Fibroblast of lung (primary cell): ENCODE measurements around the gene SUSD6.

Source experiments
- CTCF ChIP-seq, 2 donors: IDR thresholded peaks in 1 of 2; conservative IDR thresholded peaks in 1 of 2; 1 replicate in 1 of 2; 2 replicates in 1 of 2; pipeline ENCODE4 v1.5.1; 2011 to 2012; ENCODE audit warnings: low read length in 2 of 2, control low read depth in 1 of 2, inconsistent platforms in 1 of 2, low read depth in 1 of 2, mild to moderate bottlenecking in 1 of 2
- EZH2 ChIP-seq: IDR thresholded peaks from 2 replicates; pipeline ENCODE4 v1.5.1; 2012; ENCODE audit warnings: low read length, control low read depth, mild to moderate bottlenecking; ENCODE audit errors: missing control alignments

DNA sequence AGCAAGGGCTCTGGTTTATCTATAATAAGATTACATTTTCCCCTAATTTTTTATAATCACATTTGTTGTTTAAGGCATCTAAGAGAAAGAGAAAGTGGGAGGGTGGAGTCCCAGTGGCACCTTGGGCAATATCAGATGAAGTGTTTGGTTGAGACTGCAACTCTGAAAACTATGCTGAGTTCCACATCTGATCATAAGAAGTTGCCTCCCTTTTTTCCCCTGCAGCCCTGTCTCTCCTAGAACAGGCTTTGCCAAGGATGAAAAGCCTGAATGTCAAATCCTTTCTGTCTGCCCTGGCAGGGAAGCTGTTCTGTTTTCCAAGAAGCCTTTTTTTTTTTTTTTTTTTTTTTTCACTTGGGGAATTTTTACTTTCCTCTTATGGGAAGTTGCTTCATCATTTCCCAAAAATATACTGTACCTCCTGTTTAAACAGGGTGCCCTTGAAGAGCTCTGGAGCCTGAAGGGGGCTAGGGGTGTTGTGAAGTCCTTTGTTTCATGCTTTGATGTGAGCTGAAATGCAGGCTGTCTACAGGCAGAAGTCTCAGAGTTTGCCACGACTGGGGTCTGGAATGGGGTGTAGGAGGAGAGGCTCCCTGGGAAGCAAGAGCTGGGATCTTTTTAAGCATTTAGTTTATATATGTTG lies 71.3 kb downstream of the SUSD6 start:
- TF ChIP-seq CTCF (conservative IDR thresholded peaks at IDR 0.05 in 1 of 2, IDR thresholded peaks at IDR 0.05 in 1 of 2; ENCODE audit: low read depth in 1 of 2, low read length in 2 of 2) (no peak), EZH2 (no peak)
